Nucleus accumbens (tissue), 56 donors: ENCODE results near the gene APBA2.

ENCODE experiments used
- DNase-seq, 56 donors: peaks; one replicate each; lab custom pipeline; 2025; lab: John Stamatoyannopoulos, UW

The APBA2 gene

DNA sequence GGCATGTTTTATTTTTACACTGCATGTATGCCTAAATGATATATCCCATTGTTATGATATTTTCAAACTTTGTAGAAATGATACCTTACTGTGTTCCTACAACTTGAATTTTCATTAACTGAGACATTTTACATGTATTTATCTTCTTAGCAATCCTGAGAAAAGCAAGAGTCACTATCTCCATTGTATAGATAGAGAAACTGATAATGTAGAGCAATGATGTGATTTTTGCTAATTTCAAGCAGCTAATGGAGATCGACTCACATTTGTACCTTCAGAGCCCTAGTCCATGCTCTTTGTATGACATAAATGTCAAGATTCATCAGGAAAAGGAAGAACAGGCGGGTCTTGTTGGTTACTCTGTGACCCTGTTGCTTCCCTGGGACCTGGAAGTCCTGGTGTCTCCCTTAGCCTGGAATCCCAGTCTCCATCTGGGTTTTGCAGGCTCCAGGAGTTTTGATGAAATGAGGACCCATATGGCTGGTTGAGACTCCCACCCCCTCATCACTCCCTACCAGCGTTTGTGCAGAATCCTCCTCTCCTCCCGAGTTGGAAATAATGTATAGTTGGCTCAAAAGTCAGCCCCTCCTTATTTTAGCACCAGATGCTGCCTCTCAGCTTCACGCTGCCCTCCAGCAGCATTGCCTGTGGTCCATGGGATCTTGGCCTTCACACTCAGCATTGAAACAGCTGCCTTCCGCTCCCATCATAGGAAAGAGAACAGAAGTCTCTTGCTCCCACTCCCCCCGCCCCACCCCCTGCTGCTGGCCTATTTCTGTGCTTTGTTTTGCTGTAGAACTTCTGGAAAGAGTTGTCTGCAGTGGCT is 67.1 kb downstream of the APBA2 start:
- DNase-seq, result no peak

DNA sequence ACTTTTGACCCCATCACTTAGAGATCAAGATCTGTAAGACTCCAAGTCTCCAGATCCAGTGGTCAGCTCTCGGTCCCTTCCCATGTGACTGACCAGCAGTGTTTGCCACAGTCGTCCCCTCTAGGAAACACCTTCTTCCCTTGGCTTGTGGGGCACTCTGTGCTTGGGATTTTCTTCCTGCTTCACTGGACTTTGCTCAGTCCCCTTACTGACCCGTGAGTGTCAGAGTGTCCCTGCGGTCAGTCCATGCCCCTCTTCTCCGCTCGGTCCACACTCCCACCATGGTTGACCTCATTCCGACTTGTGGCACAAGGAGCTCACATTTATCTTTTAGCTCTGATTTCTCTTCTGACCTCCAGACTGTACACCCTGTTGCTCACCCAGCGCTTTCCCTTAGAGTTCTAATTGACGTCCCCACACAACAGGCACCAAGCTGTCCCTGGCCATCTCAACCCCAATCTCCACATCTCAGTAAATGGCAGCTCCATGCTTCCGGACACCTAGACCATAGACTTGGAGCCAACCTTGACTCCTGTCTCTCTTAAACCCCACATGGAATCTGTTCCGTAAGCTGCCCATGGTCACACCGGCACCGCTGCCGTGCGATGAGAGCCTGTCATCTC is 67.9 kb downstream of the APBA2 start:
- DNase-seq, result no peak

DNA sequence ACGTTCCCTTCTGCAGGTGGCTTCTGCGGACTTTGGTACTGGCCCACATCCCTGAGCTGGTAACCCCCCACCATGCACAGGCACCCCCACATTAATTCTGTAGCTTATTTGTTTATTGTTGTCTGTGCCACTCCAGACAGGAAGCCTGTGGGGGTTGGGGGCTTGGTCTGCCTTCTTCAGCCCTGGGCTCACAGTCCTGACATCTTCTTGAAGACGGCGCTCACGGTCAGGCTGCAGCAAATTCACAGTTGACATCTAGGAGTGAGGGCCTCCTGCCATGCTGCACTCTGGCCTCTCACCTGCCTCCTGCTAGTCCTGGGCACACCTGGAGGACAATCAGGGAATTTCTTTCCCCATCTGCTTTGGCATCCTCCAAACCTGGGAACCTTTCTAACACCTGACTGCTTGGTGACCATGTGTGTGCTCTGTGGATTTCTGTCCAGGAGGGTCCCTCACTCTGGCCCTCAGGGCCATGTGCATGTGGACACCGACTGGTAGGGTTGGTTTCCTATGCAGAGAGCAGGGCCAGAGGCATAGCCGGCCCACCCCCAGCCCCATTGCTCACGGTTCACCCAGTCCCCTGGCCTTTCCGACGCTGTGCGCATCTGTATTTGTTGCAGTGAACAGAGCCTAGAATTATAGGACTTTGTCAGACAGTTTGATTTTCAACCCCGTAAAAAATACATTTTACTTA is 68.8 kb downstream of the APBA2 start:
- DNase-seq, result no peak

DNA sequence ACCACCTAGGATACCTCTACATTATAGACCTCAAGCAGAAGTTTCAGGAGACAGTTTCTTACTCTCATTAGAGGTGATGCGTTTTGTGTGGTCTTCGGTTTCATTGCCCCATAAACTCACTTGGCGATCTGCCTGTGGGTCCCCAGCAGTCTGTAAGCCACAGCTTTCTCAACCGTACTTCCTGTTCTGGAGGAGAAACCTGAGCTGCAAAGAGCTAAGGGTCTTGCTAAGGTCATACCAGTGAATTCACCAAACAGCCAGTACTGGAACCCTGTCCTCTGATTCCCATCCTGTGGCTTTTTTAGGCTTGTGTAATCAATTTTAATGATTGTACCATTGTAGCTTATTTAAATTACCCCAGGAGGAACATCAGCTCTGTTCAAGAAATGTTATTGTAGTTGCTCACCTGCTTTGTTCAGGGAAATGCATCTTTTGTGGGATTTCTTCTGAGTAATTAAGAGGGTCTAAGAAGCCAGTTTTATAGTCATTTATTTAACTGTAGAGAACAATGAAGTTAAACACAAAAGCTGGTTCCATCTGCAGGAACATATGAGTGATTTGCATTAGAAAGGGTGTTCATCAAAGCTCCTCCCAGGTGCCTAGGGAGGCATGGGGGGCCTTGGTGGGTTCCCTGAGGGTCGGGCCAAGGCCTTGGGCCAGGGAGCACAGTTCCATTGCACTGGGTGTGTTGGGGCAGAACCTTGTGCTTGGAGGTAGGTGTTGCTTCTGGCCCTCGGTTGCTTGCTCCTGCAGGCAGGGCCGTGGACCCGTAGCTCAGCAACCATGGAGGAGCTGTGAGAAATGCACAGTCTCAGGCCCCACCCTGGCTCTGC is 69.6 kb downstream of the APBA2 start:
- no peak for DNase-seq

DNA sequence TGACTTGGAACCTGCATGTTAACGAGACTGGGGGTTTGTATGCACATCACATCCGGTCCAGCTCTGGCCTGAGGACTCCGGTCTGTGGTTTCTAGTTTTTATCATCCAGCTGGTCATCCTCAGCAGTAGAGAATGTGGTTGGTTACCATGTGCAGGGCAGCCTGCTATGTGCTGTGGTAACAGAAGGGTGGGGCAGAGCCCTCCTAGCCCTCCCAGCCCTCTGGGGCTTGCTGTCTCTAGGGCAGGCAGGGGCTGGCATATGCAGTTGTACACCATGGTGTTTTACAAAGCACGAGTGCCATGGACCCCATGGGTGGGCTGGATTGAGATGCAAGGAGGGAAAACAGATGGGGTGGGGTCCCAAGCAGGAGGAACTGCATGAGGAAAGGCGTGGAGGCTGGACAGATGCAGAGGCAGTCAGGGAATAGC is 70.2 kb downstream of the APBA2 start:
- no peak for DNase-seq

DNA sequence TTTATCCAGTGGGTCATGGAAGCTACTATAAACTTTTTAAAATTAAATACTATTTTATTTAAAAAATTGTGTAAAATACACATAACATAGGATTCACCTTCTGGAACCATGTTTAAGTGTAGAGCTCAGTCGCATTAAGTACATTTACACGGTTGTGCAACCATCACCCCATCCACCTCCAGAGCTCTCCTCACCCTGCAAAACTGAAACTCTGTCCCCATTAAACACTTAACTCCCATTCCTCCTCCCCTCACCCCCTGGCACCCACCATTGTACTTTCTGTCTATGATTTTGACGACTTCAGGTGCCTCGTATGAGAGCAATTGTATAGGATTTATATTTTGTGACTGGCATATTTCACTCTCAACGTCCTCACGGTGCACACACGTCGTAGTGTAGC is 70.7 kb downstream of the APBA2 start:
- DNase-seq, result no peak

DNA sequence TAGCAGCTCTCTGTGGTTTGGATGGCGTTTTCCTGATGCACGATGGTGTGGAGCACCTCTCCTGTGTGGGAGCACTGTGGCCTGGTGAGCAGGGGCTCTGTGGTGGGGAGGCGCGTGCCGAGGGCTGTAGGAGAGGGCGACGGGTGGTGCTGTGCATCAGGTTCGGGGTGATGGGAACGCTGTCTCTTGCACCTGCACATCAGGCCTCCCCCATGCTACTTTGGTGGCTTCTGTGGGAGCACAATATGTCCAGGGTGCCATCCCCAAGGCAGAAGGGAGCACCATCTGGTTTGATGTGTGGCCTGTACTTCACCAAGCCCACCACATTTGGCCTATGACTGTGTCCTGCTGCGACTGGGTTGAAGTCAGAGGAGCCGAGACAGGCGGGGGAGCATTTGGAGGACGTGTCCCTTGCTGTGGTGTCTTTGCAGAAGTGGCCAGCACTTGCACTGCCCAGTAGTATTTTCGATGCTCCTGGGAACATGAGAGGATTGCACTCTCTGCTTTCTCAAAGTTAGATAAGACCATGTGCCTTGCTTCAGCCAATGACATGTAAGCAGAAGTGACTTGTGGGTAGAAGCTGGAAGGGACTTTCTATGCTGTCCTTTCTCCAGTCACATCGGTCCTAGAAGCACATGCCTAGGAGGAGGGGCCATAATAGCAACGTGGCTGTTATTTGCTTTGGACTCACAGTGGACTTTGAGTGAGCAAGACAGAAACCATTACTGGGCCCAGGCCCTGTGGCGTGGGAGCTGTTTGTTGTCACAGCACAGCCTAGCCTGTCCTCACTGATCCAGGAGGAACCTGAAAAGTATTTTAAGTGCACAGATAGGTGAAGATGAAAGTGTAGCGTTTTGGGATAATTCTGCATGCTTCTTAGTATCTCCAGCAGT is 72.1 kb downstream of the APBA2 start:
- DNase-seq, result no peak

DNA sequence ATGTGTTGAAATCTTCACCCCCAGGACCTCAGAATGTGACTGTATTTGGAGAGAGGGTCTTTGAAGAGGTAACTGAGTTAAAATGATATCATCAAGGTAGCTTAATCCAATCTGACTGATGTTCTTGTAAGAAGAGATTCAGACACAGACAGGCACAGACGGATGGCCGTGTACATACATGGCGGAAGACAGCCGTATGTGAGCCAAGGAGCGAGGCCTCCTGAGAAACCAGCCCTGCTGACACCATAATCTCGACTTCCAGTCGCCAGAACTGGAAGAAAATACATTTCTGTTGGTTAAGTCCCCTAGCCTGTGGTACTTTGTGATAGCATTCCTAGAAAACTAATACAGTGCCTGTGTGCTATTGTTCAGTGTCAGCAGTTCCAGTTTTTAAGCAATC is 73.6 kb downstream of the APBA2 start:
- DNase-seq, result no peak

DNA sequence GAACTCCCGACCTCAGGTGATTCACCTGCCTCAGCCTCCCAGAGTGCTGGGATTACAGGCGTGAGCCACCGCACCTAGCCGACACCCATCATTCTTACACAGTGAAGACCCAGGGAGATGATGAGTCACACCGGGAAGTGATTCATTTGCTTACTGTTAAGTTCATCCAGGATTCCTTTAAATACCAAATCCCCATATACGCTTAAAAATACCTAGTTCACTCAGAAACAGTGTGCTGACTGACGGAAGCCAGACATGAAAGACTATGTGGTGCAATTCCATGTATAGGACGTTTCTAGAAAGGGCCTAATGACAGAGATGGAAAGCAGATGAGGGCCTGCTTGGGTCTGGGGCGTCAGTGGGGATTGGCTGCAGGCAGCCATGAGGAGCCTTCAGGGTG is 75.2 kb downstream of the APBA2 start:
- DNase-seq, result peak in 3 of 56 donors; percentile 6 to 15 (median 7)

DNA sequence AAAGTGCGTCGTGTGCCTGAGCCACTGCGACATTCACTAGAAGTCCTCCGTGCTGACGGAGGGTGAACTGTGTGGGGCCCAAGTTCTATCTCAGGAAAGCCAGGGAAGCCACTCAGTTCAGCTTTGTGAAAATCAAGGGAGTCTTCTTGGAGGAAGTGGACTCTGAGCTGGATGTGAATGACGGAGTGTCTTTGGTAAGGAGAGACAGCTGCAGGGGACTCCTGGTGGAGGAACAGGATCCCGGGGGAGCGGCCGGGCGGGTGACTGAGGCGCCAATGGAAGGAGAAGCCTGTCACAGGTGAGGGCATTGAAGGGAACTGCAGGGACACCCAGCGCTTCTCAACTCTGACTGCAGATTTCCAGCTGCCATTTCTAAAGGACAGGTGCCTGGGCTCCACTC is 75.6 kb downstream of the APBA2 start:
- no peak for DNase-seq

DNA sequence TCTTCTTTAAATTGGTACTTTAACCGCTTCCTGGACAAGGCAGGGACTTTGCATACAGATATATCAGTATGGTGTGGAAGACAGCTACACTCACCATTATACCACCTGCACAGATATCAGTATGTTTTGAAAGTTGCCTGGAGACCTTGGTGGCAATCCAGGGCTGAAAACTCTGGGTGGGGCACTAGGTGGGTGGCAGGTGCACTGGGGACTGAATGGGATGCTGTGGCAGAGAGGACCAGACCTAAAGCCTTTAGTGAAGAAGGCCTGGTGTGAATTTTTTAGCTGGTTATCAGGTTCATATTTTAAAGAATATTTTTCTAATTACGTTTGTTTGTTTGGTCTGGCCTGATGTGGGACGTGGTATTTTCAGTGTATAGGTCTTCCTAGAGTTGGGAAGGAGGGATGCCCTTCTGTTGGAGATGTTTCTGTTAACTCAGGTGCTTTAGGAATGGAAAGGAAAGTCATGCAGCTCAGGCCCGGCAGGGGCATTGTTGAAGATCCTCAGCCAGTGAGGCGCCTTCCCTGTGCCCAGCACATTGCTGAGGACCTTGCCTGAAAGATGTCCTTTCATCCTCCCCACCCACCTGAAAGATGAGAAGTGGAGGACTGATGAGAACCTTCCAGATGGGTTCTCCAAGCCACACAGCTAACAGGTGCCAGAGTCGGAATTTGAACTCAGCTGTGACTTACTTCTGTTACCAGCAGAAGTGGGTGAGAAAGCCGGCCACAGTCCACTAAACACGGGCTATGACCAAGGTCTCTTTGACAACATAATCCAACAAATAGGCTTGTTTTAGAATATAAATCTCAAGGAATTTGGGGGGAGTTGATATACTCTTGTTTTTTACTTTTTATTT is 77.3 kb downstream of the APBA2 start:
- no peak for DNase-seq

DNA sequence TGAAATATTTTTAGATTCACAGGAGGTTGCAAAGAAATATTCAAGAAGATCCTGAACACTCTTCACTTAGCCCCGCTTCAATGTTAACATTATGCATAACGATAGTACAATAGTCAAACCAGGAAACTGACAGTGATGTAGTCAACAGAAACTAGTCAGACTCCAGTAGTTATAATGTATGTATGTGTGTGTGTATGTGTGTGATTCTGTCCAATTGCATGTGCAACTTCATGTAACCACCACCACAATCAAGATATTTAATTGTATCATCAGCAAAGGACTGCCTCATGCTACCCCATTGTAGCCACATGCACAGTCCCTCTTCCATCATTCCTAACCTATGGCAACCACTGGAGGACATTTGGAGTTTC is 77.9 kb downstream of the APBA2 start:
- no peak for DNase-seq

DNA sequence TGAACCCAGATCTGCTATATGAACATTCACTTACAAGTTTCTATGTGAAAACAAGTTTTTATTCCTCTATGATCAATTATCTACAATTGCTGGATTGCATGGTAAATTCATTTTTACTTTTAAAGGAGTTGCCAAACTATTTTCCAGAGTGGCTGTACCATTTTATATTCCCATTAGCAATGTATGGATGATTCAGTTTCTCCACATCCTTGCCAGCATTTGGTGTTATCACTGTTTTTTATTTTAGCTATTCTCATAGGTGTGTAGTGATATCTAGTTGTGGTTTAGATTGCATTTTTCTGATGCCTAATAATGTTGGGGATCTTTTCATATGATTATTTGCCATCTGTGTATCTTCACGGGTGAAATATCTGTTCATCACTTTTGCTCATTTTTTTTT is 78.3 kb downstream of the APBA2 start:
- DNase-seq, result no peak

DNA sequence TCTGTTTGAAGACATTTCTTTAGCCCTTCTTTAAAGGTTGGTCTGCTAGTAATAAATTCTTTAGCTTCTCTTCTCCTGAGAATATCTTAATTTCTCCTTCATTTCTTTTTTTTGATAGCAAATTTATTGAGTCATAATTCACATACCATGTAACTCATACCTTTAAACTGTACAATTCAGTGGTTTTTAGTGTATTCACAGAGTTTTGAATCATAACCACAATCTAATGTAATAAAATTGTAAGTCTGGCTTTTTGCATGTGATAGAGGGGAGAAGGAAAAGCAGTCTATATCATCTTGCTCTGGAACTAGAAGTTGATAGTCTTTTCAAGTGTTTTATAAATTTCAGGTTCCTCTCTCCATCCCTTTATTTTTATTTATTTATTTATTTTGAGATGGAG is 81.3 kb downstream of the APBA2 start:
- no peak for DNase-seq

DNA sequence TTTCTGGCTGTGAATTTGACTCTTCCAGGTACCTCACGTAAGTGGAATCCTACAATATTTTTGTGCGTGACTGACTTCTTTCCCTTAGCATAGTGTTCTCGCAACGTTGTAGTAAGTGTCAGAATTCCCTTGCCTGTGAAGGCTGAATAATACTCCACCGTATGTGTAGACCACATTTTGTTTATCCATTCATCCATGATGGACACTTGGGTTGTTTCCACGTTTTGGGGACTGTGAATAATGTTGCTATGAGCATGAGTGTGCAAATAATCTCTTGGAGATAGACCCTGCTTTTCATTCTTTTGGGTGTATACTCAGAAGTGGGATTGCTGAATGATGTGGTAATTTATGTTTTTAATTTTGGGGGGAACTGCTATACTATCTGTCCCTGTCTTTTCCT is 82.2 kb downstream of the APBA2 start:
- DNase-seq, result no peak

DNA sequence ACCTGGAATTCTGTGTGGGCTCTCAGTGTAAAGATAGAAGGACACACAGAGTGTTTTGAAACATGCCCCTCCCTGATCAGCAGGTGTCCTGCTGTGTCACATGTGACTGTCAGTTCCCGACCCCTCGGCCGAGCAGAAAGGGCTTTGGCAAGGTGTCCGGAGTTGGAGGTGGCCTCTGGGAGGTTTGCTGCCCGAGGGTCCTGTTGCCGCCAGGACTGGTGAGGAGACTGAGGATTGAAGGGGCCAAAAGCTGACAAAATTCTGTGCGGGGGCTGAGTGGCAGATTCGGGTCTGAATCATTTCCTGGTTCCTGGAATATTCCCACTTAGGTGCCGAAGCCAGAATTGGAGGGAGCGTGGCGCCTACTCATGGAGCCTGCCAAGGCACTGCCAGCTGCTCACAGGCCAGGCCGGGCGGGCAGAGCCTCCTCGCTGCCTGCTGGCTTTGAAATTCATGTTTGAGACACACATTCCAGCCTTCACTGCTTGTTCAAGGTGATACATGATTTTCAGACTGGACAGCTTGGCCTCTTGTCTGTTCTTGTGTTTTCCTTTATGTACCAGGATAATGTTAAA is 83.8 kb downstream of the APBA2 start:
- peak in 17 of 56 donors; percentile 13 to 56 (median 33) for DNase-seq

DNA sequence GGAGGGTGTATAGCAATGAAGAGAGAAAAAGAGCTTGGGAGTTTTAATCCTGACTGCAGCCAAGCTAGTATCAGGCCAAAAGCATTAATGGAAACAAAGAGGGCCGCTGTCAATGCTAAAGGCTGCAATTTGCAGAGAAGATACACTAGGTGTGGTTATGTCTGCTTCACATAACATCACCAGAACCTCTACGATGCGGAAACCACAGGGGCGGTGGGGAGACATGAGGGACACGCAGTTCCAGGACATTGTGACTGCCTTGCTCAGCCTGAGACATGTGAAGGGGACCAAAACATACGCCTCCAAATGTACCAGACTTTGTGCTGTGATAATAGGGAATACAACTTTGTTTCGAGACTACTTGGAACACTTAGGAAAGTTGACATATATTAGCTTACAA is 88.4 kb downstream of the APBA2 start:
- no peak for DNase-seq

DNA sequence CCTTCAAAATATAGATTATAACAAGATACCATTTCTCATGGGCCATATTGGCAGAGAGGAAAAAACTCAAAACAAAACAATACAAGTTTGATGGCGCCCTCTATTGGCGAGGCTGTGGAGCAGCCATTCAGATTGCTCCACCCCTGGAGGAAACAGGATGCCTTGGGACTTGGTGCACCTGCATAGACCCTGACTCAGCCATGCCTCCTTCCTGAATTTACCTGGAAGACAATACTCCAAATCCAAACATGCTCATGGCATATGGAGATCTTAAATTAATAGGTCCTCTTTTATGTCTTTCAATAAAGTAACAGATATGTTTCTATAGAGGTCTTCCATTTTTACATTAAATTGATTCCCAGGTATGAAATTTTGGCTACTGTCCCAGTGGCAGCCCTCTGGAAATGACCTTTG is 90.0 kb downstream of the APBA2 start:
- peak in 11 of 56 donors; percentile 17 to 56 (median 29) for DNase-seq
